Measurements from ENCODE around the gene ITFG1.

ITFG1 gene

GRCh38 chr16:47244206-47244605, 216.7 kb downstream of the ITFG1 start:
- POLR2A ChIA-PET = no interaction called here
- Histone ChIP-seq H3K9me3 (ENCODE audit: control insufficient read depth, insufficient read depth, low read depth, low read length) (no peaks in the 10 kb centered on the region), H3K4me1 (ENCODE audit: control insufficient read depth, insufficient read depth, low read length) (no peaks in the 10 kb centered on the region), H3K27ac (ENCODE audit: extremely low read depth, low read depth, low read length) (no peak overlapping the region), H3K4me3 (ENCODE audit: low read depth, low read length) (no peak overlapping the region), H3K36me3 (ENCODE audit: control insufficient read depth in 2 of 2, insufficient read depth in 1 of 2, low read length in 2 of 2) (no peaks in the 10 kb centered on the region)
- TF ChIP-seq ZNF600 (tag by site-specific recombination; IDR thresholded peaks at IDR 0.05) (no peak), PRDM2 (tag by site-specific recombination; IDR thresholded peaks at IDR 0.05; ENCODE audit: borderline replicate concordance) (no peak), ZNF623 (tag by site-specific recombination; IDR thresholded peaks at IDR 0.05) (no peak), ZNF416 (tag by site-specific recombination; IDR thresholded peaks at IDR 0.05) (no peak), ZNF19 (tag by site-specific recombination; IDR thresholded peaks at IDR 0.05; ENCODE audit: low read depth) (no peak), ZNF549 (tag by site-specific recombination; IDR thresholded peaks at IDR 0.05) (no peak), GLIS1 (tag by site-specific recombination; IDR thresholded peaks at IDR 0.05) (no peak), ZNF324 (tag by site-specific recombination; IDR thresholded peaks at IDR 0.05) (no peak), MYNN (tag by site-specific recombination; IDR thresholded peaks at IDR 0.05; ENCODE audit: borderline replicate concordance) (no peak), ZNF571 (tag by site-specific recombination; IDR thresholded peaks at IDR 0.05) (no peak), SCRT1 (tag by site-specific recombination; IDR thresholded peaks at IDR 0.05; ENCODE audit: borderline replicate concordance) (no peak), BCL6B (tag by site-specific recombination; IDR thresholded peaks at IDR 0.05) (no peak), ZBTB1 (tag by site-specific recombination; IDR thresholded peaks at IDR 0.05) (no peak), AEBP2 (tag by site-specific recombination; IDR thresholded peaks at IDR 0.05; ENCODE audit: borderline replicate concordance) (no peak)
- CTCF ChIA-PET = interaction anchor here (0.6 to 0.7 kb wide), 3 partner anchors 39 to 1386 kb away, joined by 3 read pairs; no protein-coding TSS in a partner anchor

GRCh38 chr16:47241061-47241460, 219.8 kb downstream of the ITFG1 start:
- no peaks in the 10 kb centered on the region for H3K36me3 ChIP-seq (ENCODE audit: control insufficient read depth in 2 of 2, insufficient read depth in 1 of 2, low read length in 2 of 2)
- CTCF ChIA-PET = no interaction called here
- no peak overlapping the region for H3K4me3 ChIP-seq (ENCODE audit: low read depth, low read length)
- no peak overlapping the region for H3K27ac ChIP-seq (ENCODE audit: extremely low read depth, low read depth, low read length)
- H3K9me3 ChIP-seq (ENCODE audit: control insufficient read depth, insufficient read depth, low read depth, low read length) = no peaks in the 10 kb centered on the region
- POLR2A ChIA-PET = no interaction called here
- no peaks in the 10 kb centered on the region for H3K4me1 ChIP-seq (ENCODE audit: control insufficient read depth, insufficient read depth, low read length)
- TF ChIP-seq ZNF571 (tag by site-specific recombination; IDR thresholded peaks at IDR 0.05) (no peak), RBAK (tag by site-specific recombination; IDR thresholded peaks at IDR 0.05) (no peak), ZNF202 (tag by site-specific recombination; IDR thresholded peaks at IDR 0.05; ENCODE audit: borderline replicate concordance) (no peak), ZNF24 (tag by site-specific recombination; IDR thresholded peaks at IDR 0.05) (no peak), ZNF670 (tag by site-specific recombination; IDR thresholded peaks at IDR 0.05; ENCODE audit: low read depth) (no peak), ZNF530 (tag by site-specific recombination; IDR thresholded peaks at IDR 0.05; ENCODE audit: low read depth) (no peak), ZNF48 (tag by site-specific recombination; IDR thresholded peaks at IDR 0.05) (no peak), IKZF3 (tag by site-specific recombination; IDR thresholded peaks at IDR 0.05) (no peak), ZNF449 (tag by site-specific recombination; IDR thresholded peaks at IDR 0.05) (no peak), ZNF624 (tag by site-specific recombination; IDR thresholded peaks at IDR 0.05) (no peak), ZBTB17 (tag by site-specific recombination; IDR thresholded peaks at IDR 0.05) (no peak), ZNF239 (tag by site-specific recombination; IDR thresholded peaks at IDR 0.05) (no peak)

Measured in HEK293 (cell line).